NCI-H82 (cell line): ENCODE measurements around the gene AKAP10.
"Not testable (repeated sequence)": the region's sequence is repeated elsewhere in the genome, so short reads cannot be mapped to it uniquely, and the experiment has no call there.

Experiments used
- DNase-seq: peaks from one replicate; lab custom pipeline; 2025; lab: John Stamatoyannopoulos, UW

AKAP10 gene

DNA sequence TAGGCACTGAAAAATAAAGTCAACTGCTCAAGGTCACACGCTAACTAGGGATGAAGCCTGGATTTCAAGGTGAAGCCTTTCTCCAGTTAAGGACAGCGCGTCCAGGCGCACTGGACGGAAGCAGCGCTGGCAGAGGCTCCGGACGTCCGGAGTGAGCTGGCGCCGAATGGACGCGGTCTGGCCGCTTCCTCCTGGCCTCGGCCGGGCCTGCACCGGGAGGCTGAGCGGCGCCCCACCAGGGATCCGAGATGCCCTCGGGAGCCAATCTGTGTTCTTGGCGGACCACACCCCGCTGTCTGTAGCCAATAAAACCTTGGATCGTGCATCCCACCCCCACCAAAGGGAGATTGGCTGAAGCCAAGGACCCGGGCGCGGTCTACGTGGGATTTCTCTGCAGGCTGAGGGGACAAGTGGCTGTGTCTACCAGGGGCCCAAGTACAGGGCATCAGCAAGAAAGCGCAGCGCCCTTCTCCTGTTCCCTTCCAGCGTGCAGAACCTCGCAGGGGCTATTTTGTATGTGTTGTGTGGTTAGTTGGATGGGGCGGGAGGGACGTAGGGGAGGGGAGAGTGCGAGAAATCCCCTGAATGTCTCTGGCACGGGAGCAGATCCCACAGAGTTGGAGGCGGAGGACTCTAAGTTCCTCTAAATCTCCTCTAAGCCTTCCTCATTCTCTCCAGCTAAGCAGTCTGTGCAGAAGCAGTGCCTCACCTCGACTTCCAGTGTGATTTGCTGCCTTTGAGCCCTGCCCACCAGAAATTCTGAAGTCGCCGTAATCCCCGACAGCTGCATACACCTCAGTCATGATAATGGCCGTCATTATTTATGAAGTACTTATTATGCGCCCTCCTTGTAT lies 2.5 kb upstream of the AKAP10 start:
- peak; percentile 98 for DNase-seq

DNA sequence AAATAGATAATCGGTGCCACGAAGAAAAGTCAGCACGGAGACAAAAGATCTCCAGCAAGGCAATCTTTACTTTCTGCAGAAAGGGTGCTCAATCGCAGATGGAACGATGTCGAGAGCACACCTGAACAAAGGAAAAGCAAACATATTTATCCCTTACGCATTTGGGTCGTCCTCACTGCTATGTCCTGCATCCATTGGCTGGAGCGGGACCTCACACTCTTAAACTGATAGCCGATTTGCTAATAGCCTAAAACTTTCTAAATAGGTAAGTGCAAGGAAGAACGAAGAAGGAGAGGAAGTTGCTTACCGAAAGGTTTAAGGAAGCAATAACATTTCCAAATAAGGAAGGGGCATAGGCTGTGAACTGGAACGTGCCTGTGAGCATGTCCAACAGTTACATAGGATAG lies 1.2 kb upstream of the AKAP10 start:
- DNase-seq: no peak

DNA sequence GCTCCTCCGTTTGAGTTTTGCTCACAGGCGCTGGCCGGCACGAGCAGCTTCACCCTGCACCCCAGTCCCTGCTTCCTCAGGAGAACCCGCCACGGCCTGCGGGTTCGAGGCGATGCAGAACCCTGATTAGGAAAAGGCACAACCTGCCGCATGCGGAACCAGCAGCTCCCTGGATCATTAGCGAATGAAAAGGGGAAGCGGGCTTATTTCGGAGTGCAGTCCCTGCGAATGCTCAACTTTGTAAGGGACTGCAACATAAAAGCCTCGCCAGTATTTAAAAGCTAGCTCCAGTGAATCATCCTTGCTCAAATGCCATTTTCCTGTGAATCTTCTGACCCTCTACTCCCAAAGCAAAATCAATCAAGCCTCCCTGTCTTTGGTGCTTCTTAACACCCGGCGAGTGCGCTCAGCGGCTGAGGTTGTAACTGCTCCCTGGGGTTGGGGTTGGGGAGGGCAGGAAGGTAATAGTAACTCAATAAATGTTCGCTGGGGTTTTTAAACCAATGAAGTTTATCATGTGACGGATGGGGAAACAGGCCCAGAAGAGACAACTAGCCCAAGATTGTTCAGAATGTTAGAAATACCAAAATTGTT lies 678 bp upstream of the AKAP10 start:
- peak; percentile 46 for DNase-seq

DNA sequence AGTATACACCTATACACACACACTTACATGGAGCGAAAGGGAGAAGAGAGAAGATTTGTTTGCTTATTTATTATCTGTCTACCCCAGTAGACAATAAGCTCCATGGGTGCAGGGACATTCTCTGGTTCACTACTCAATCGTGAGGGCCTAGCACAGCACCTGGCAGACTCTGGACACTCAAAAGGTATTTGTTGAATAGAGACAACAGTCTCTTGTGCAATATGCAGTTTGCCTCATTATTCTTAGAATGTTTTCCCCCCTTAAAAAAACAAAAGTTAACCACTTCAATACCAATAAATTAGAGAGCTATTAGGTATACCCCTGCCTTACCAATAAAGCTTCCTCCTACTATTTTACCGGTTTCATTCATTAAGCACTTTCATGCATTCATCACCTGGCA lies 2.0 kb downstream of the AKAP10 start:
- DNase-seq: no peak

DNA sequence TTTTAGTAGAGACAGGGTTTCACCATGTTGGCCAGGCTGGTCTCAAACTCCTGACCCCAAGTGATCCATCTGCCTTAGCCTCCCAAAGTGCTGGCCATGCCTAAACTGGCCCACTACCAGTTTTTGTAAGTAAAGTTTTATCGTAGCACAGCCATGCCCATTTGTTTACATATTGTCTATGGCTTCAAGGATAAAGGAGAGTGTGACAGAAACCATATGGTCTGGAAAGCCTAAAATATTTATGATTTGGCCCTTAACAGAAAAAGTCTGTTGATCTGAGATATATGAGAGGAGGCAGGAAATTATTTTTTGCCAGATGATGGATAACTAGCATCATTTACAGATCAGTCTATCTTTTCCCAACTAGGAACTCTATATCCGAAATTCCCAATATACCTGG lies 4.5 kb downstream of the AKAP10 start:
- DNase-seq: no peak

DNA sequence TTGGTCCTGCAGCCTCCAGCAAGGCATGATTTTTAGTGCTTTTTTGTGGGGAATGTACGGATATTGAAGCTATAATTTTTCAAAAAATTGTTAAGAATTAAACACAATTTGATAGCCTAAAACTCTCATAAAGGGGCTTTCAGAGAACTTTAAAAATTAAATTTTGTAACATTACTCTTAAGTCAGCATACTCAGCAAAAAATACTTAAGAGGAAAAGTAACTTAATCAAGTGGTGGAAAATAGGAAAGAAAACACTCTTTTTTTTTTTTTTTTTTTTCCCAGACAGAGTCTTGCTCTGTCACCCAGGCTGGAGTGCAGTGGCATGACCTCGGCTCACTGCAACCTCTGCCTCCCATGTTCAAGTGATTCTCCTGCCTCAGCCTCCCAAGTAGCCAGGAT lies 14.7 kb downstream of the AKAP10 start:
- not testable (repeated sequence) for DNase-seq

DNA sequence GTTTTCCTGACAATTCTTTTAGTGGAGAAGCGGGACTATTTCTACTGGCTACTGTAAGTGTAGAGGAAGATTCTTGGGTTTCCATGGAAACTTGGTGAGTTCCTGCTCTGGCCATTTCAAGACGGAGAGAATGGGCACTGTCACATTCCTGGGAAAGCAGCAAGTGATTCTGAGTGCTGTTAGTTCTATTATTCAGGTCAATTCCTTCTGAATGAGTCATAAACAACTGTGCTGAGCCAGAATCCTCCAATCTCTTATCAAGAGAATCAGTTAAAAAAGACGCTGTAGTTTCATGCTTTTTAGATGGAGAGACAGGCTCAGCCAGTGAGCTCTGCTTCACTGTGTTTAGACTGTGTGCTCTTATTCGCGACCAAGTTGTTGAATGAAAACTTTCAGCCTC lies 19.6 kb downstream of the AKAP10 start:
- no peak for DNase-seq

DNA sequence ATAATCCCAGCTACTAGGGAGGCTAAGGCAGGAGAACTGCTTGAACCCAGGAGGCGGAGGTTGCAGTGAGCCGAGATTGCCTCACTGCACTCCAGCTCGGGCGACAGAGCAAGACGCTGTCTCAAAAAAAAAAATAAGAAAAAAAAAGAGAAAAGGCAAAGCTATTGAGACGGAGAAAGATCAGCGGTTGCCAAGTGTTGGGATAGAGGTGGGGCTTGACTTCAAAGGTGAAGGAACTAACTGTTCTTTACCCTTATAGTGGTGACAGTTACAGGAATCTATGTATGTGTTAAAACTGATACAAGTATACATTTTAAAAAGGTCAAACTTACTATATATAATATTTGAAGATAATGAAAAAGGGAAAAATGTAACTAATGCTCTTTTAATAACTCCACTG lies 22.5 kb downstream of the AKAP10 start:
- no peak for DNase-seq

DNA sequence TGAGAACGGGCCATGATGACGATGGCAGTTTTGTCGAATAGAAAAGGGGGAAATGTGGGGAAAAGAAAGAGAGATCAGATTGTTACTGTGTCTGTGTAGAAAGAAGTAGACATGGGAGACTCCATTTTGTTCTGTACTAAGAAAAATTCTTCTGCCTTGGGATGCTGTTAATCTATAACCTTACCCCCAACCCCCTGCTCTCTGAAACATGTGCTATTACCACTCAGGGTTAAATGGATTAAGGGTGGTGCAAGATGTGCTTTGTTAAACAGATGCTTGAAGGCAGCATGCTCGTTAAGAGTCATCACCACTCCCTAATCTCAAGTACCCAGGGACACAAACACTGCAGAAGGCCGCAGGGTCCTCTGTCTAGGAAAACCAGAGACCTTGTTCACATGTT lies 26.2 kb downstream of the AKAP10 start:
- peak; percentile 71 for DNase-seq

DNA sequence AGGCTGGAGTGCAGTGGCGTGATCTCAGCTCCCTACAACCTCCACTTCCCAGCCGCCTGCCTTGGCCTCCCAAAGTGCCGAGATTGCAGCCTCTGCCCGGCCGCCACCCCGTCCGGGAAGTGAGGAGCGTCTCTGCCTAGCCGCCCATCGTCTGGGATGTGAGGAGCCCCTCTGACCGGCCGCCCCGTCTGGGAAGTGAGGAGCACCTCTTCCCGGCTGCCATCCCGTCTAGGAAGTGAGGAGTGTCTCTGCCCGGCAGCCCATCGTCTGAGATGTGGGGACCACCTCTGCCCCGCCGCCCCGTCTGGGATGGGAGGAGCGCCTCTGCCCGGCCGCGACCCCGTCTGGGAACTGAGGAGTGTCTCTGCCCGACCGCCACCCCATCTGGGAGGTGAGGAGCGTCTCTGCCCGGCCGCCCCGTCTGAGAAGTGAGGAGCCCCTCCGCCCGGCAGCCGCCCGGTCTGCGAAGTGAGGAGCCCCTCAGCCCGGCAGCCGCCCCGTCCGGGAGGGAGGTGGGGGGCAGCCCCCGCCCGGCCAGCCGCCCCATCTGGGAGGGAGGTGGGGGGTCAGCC lies 26.9 kb downstream of the AKAP10 start:
- not testable (repeated sequence) for DNase-seq

DNA sequence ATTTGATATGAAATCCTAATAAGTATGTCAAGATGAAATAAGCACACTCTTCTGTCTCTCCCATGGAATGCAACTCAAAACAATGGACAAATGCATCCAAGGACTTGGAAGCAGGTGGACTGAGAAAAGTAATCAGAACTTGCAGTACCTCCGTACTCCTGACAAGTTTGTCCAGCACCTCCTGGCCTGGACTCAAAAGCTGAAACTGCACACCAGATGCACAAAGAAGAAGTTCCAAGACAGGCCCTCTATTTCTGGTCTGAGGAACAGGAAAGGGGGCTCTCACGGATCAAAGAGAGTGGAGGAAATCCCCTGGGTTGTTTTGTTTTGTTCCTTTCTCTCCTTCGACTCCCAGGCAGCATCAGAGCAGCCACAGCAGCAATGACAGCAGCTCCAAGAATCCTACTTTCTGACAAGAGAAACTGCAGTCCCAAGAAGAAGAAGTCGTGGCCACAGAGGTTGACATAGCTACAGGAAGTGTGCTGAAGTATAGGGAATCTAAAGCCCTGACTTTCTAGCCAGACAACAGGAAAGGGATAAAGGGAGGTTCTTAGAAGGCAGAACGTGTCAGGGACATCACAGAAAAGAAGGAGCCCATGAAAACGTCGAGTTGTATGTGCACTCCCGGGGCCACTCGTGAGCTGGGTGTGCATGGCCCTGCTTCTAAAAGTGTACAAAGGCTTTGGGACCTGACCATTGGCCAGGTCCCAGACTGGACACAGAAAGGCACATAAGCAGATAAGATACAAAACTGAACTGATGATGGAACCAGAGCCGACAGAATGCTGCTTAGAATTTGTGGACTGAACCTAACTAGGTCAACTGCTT lies 29.3 kb downstream of the AKAP10 start:
- DNase-seq: peak; percentile 39

DNA sequence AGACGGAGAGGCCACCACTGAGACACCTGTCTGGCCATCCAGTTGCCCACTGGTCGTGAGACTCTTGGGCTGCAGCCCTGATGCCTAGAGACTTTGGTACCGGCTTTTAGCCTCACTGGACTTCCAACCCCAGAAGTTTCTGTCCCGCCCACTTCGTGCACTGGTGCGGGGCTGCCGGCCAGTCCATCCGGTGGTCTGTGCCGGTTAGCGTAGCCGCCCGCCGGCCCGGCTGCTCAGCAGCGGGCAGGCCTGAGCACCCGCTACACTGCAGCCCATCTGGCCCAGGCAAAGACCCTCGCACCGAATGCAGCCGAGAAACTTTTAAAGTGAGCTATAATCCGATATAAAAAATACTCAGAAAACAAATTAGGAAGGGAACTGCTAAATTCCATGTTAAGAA lies 30.7 kb downstream of the AKAP10 start:
- DNase-seq: no peak

DNA sequence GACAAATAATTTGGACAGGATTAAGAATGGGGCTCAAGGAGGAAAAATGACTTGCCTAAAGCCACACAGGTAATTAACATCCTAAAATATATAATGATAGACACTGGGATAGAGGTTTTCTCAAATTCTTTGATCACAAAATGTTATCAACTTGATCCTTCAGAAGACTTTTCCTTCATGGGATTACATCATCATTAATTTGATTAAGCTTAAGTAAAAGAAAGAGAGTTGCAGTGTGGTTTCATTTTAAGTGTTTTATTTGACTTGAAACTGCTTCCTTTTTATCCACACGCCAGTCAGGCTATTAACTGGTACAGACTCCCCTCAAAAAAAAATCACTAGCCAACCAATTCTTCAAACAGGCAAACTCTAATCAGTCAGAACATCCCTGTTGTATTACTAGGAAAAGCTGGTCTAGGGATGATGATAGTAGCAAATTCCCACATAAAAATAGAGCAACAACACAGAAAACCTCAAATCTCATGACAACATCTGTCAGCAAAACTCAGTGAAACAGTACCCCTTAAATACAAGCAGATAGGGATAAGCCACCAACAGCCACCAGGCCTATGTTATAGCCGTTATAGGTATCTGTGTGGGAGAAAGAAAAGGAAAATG lies 32.5 kb downstream of the AKAP10 start:
- DNase-seq: peak; percentile 34

DNA sequence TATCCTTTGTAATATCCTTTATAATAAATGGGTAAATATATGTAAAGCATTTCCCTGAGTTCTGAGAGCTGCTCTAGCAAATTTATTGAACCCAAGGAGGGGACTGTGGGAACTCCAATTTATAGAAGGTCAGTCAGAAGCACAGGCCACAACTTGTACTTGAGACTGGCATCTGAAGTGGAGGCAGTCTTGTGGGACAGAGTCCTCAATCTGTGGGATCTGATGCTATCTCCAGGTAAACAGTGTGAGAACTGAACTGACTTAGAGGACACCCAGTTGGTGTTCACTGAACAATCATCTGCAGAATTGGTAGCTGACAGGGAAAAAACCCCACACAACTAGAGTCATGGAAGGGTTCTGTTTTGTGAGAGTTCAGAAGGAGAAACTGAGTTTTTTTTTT lies 34.0 kb downstream of the AKAP10 start:
- no peak for DNase-seq

DNA sequence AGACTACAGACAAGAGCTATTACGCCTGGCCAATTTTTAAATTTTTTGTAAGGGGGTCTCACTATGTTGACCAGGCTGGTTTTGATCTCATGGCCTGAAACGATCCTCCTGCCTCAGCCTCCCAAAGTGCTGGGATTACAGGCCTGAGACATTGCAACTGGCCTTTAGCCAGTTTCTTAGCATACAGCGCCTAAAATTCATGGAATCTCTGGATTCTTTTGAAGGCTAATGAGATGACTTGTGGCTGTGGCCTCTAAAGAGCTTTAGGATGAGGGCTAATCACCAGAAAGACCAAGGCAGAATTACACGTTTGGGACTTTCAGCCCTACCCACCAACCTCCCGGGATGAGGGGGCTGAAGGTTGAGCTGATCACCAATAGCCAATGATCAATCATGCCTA lies 34.6 kb downstream of the AKAP10 start:
- DNase-seq: no peak

DNA sequence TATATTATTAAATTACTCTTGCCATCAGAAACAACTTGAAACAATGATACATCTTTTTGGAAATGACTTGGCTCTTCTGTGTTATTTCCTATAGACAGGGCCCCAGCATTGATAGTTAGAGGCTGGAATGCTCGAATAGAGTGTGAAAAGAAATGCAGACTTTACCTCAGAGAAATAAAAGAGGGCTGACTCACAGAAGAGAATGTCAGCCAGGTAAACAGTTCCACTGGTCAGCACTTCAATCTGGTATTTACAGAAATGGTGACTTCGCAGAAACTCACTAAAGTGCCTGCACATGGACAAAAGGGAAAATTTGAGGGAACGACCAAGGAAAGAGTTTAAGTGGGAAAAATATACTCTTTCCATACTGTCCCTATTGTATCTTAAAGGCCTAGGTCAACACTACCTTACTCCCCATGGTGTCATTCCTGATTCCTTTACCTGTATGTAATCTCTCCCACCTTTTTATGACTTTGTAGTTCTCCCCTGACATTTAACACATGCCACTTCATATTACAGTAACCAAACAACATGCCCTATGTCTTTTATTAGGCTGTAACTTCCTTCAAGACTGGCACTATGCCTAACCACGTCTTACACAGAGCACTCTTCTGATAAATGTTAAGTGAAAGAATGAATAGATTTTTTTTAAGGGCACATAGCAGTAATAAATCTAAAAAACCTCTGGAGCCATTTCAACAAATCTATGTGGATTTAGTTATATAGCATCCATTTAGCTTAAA lies 36.7 kb downstream of the AKAP10 start:
- DNase-seq: no peak

DNA sequence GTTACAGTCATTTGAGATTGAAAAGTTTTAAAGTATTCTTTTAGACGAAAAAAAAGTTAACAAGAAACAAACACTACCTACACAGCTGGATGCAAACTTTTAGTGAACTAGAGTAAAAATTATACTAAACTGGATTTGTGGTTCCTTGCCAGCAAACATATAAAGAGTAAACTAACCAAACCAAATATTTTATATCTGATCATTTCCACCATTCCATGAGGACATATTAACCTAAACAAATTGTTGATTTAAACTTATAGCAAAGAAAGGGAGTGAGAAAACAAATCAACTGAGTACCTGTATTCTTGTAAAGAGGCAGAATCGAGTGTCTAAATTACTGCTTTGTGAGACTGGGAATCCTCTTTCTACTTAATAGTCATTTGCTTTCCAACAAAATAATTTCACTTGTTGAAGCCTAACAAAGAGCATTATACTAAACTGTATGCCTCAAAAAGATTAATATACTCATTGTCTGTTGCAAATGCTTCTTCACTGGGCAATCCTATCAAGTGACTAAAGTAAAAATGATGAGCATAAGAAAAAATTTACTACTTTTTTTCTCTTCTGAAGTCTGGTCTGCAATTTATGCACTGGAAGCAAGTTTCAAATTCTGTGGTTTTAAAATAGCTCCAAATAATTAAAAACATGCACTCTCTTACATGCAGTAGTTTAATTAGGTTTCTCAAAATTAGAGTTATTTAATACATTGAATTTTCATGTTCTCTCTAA lies 37.5 kb downstream of the AKAP10 start:
- no peak for DNase-seq

DNA sequence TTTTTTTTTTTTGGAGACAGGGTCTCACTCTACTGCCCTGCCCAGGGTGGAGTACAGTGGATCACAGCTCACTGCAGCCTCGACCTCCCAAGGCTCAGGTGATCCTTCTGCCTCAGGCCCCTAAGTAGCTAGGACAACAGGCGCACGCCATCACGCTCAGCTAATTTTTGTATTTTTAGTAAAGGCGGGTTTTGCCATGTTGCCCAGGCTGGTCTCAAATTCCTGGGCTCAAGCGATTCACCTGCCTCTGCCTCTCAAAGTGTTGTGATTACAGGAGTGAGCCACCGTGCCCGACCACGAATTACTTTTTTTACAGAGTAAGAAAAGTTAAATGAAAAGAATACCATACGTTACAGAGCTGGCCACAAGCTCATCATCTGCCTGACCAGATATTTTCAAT lies 38.9 kb downstream of the AKAP10 start:
- DNase-seq: no peak

DNA sequence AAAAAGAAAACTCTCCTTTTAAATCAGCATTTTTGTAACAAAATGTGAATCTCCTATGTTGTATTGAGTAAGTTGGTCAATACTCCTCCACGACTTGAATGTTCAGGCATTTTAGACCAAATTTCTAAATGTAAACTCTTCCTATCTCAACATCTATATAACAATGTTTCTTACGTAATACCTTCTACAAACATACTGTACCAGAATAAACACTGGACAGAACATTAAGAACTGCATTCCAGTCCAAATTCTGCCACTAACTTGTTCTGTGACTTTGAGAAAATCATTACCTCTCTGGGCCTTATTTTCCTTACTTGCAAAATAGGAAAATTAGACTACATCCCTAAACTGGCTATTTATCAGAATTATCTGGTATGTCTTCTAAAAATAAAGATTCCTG lies 40.1 kb downstream of the AKAP10 start:
- DNase-seq: no peak

DNA sequence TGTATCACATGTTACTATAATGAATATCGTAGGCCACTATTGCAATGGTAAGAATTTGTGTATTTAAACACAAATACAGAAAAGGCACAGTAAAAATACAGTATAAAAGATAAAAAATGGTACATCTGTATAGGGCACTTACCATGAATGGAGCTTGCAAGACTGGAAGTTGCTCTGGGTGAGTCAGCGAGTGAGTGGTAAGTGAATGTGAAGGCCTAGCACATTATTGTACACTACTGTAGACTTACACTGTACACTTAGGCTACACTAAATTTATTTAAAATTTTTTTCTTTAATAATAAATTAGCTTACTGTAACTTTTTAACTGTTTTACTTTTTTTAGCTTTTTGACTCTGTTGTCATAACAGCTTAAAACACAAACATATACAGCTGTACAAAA lies 42.5 kb downstream of the AKAP10 start:
- no peak for DNase-seq

DNA sequence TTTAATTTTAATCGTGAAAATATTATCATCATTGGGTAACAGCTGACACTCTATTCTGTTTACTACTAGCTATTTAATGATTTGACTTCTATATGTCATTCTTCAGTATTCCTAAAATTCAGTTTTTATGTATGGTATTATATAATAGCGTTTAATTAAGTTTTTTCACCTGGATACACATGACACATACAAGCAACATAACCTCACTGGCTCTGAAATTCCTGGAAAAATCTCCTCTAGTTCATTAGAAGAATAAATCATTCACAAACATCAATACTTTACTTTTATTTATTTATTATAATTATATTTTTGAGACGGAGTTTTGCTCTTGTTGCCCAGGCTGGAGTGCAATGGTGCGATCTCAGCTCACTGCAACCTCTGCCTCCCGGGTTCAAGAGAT lies 44.0 kb downstream of the AKAP10 start:
- no peak for DNase-seq
